Smooth muscle cell (in vitro differentiated cells): Measurements from ENCODE around the gene P2RY10. TPM values are rescaled to one million over a fixed set of nuclear protein-coding genes. Genes with fewer than 3 reads are reported as not detected.

Experiments
- DNase-seq: peaks from one replicate; lab custom pipeline; 2025; ENCODE audit not compliant: unreplicated experiment; lab: John Stamatoyannopoulos, UW
- H2AFZ ChIP-seq: fragments of 200-600 bp; sonication (generic); 2 replicates; pipeline ENCODE4 v1.6.0; 2016; ENCODE audit warnings: antibody characterized with exemption, low read depth, mild to moderate bottlenecking
- H3F3A ChIP-seq: fragments of 200-600 bp; sonication (generic); 2 replicates; pipeline ENCODE4 v1.6.0; 2017; ENCODE audit warnings: antibody characterized with exemption, low read depth
- H3K27ac ChIP-seq: fragments of 200-600 bp; sonication (generic); 2 replicates; pipeline ENCODE4 v1.5.1; 2016; ENCODE audit warnings: low read depth, mild to moderate bottlenecking
- H3K27me3 ChIP-seq: fragments of 200-600 bp; sonication (generic); 2 replicates; pipeline ENCODE4 v1.6.1; 2016; ENCODE audit warnings: low read depth, mild to moderate bottlenecking
- H3K36me3 ChIP-seq: fragments of 200-600 bp; sonication (generic); 2 replicates; pipeline ENCODE4 v1.5.1; 2016; ENCODE audit warnings: low read depth
- H3K4me1 ChIP-seq: fragments of 200-600 bp; sonication (generic); 2 replicates; pipeline ENCODE4 v1.5.1; 2016; ENCODE audit warnings: low read depth
- H3K4me2 ChIP-seq: fragments of 200-600 bp; sonication (generic); 2 replicates; pipeline ENCODE4 v1.6.0; 2016; ENCODE audit warnings: mild to moderate bottlenecking
- H3K4me3 ChIP-seq: fragments of 200-600 bp; sonication (generic); 2 replicates; pipeline ENCODE4 v1.5.1; 2016; ENCODE audit warnings: mild to moderate bottlenecking
- H3K79me2 ChIP-seq: fragments of 200-600 bp; sonication (generic); 2 replicates; pipeline ENCODE4 v1.6.0; 2016; ENCODE audit warnings: low read depth, mild to moderate bottlenecking
- H3K9ac ChIP-seq: fragments of 200-600 bp; sonication (generic); 2 replicates; pipeline ENCODE4 v1.6.0; 2016; ENCODE audit warnings: low read depth
- H3K9me3 ChIP-seq: fragments of 200-600 bp; sonication (generic); replicated peaks from 2 replicates; pipeline ENCODE4 v1.5.1; 2016; ENCODE audit warnings: low read depth
- H4K20me1 ChIP-seq: fragments of 200-600 bp; sonication (generic); 2 replicates; pipeline ENCODE4 v1.6.0; 2016; ENCODE audit warnings: low read depth
- WGBS: methylation state at CpG from one replicate; pipeline ENCODE4 v1.1.7; 2016; ENCODE audit warnings: low lambda C conversion rate; 5-methylcytosine and 5-hydroxymethylcytosine counted together
- polyA plus RNA-seq: library from polyadenylated mRNA; unstranded; fragments of >200 nt; fragmentation: Nextera tagmentation; extraction: Ambion mirVana; gene quantifications from 2 replicates; pipeline ENCODE4 v1.2.1, GENCODE V29; 2016
- total RNA-seq: library from RNA; depleted of rRNA; stranded (reverse); fragments of >200 nt; gene quantifications from 2 replicates; pipeline ENCODE4 v1.2.3, GENCODE V29; 2014
- TF ChIP-seq, protein P1 (sequence below): fragments of 200-600 bp; sonication (generic); IDR thresholded peaks from 2 replicates; pipeline ENCODE4 v1.5.1; 2017; ENCODE audit warnings: borderline replicate concordance, mild to moderate bottlenecking, antibody characterized with exemption; ENCODE audit not compliant: insufficient read depth, poor library complexity, severe bottlenecking

P2RY10 gene
- total and polyA plus RNA-seq, 2 experiments from 2014 or later = not detected

DNA sequence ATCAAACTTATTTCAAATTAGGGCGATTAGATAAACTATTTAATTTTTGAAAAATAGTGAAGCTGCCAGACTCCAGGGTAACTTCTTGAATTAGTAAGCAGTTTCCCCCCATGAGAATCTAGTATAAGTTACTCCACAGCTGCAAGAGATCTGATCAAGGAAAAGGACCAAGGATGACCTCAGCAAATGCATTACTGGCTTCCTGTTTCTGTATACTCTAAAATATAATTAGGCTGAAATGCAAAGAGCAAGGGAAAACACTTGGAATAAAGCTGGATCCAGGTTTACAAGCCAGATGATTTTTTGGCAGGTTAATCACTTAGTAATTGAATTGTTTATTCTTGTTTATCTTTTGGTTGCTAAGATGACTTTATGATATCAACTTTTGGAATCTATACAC, 13.4 kb upstream of the P2RY10 start:
- TF ChIP-seq, protein P1, sequence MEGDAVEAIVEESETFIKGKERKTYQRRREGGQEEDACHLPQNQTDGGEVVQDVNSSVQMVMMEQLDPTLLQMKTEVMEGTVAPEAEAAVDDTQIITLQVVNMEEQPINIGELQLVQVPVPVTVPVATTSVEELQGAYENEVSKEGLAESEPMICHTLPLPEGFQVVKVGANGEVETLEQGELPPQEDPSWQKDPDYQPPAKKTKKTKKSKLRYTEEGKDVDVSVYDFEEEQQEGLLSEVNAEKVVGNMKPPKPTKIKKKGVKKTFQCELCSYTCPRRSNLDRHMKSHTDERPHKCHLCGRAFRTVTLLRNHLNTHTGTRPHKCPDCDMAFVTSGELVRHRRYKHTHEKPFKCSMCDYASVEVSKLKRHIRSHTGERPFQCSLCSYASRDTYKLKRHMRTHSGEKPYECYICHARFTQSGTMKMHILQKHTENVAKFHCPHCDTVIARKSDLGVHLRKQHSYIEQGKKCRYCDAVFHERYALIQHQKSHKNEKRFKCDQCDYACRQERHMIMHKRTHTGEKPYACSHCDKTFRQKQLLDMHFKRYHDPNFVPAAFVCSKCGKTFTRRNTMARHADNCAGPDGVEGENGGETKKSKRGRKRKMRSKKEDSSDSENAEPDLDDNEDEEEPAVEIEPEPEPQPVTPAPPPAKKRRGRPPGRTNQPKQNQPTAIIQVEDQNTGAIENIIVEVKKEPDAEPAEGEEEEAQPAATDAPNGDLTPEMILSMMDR = no peak
- Histone ChIP-seq H3K79me2 (no peaks in the 10 kb centered on the region), H2AFZ (no peak overlapping the region), H3K27ac (no peak overlapping the region), H3K9ac (no peak overlapping the region), H4K20me1 (no peaks in the 10 kb centered on the region), H3K4me1 (no peaks in the 10 kb centered on the region), H3K27me3 (no peaks in the 10 kb centered on the region), H3K36me3 (no peaks in the 10 kb centered on the region), H3K9me3 (no peaks in the 10 kb centered on the region), H3K4me2 (no peak overlapping the region), H3F3A (no peaks in the 10 kb centered on the region), H3K4me3 (no peak overlapping the region)
- 52% methylated on average over 1 of the region's 1 CpG for WGBS
- DNase-seq = no peak

DNA sequence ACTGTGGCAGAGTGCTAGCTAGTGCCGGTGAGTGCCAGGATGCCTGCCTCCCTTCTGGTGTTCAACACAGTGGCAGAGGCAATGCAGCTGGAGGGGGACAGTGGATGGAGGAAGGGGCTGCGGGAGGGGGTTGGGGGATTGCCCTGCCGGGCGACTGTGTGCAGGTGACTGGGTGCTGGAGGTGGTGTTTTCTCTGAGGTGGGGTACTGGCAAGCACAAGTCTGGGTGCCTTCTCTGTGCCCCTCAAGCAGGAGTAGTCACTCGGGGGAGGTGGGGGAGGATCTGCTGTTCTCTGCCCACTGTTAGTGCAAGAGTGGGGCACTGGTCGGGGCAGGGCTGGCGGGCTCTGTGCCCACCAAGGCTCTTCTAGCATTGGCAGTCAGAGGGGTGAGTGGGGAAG, 10.3 kb upstream of the P2RY10 start:
- Histone ChIP-seq H3F3A (no peaks in the 10 kb centered on the region), H3K4me2 (no peak overlapping the region), H3K27me3 (no peaks in the 10 kb centered on the region), H3K9me3 (no peaks in the 10 kb centered on the region), H3K4me1 (no peaks in the 10 kb centered on the region), H3K27ac (no peak overlapping the region), H3K79me2 (no peaks in the 10 kb centered on the region), H4K20me1 (no peaks in the 10 kb centered on the region), H3K9ac (no peak overlapping the region), H3K4me3 (no peak overlapping the region), H3K36me3 (no peaks in the 10 kb centered on the region), H2AFZ (no peak overlapping the region)
- no peak for DNase-seq
- WGBS = 86% methylated on average over 7 of the region's 7 CpGs
- TF ChIP-seq, protein P1 = no peak

DNA sequence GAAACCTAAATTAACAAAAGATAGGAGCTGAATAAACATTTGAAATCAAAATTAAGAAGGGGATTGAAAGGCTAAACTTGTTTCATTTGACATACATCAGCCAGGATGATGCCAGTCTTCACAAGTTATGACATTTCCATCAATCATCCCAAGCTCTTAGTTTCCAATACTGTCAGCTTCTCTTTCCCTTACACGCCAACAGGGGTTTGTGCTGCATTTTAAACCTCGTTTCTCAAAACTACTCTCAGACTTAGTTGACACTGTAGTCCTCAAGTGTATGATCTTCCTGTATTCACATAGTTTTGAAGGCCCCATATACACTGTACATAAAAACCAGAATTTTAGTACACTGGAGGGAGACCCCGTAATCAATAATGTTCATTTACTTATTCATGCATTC, 840 bp upstream of the P2RY10 start:
- H3K27me3 ChIP-seq = no peaks in the 10 kb centered on the region
- TF ChIP-seq, protein P1 = no peak
- no peaks in the 10 kb centered on the region for H4K20me1 ChIP-seq
- no peak overlapping the region for H3K4me3 ChIP-seq
- H3K9me3 ChIP-seq = peaks cover 2% of the 10 kb centered on the region
- H3K27ac ChIP-seq = no peak overlapping the region
- no peak overlapping the region for H3K9ac ChIP-seq
- no peak for DNase-seq
- no peak overlapping the region for H3K4me2 ChIP-seq
- H3K36me3 ChIP-seq = no peaks in the 10 kb centered on the region
- 68% methylated on average over 3 of the region's 3 CpGs for WGBS
- no peaks in the 10 kb centered on the region for H3F3A ChIP-seq
- no peaks in the 10 kb centered on the region for H3K4me1 ChIP-seq
- no peaks in the 10 kb centered on the region for H3K79me2 ChIP-seq
- no peak overlapping the region for H2AFZ ChIP-seq

DNA sequence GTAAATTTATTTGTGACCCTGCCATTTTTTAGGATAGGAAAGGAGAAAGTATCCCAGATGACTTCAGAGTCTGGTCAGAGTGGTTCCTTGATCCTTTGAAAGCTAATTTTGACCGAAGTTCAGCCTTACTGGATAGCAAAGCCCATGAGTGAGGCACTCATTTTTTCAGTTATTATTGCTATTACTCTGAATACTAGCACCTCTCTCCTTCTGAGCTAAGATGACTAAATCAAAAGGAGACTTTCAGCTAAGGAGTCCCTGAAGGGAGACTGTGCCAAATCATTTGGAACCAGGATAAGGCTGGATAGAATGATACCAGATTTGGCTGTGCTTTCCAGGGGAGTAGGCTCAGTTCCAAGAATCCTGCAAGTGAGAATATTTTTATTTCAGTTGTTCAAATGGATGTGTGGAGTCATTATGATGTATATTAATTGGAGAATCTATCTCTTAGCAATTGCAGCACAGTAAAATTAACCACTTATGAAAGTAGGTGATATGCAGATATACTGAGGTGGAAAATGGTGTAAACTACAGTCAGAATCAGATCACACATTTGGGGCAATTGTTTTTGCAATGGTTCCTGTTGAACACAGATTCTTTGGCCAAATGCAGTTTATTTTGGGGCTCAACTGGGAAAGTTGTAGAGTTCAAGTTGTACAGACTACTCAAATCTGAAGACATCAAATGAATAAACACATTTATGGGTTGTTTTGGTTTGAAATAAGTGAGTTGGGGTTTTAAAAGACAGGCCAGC, 1.2 kb downstream of the P2RY10 start:
- Histone ChIP-seq H3K4me2 (no peak overlapping the region), H4K20me1 (no peaks in the 10 kb centered on the region), H3F3A (no peaks in the 10 kb centered on the region), H3K27ac (no peak overlapping the region), H3K27me3 (no peaks in the 10 kb centered on the region), H3K9ac (no peak overlapping the region), H2AFZ (no peak overlapping the region), H3K36me3 (no peaks in the 10 kb centered on the region), H3K4me1 (no peaks in the 10 kb centered on the region), H3K4me3 (no peak overlapping the region), H3K79me2 (no peaks in the 10 kb centered on the region), H3K9me3 (peaks cover 2% of the 10 kb centered on the region)
- TF ChIP-seq, protein P1 = no peak
- DNase-seq = no peak
- 63% methylated on average over 1 of the region's 1 CpG for WGBS
